ENCODE data around the gene PDE3B.

DNA sequence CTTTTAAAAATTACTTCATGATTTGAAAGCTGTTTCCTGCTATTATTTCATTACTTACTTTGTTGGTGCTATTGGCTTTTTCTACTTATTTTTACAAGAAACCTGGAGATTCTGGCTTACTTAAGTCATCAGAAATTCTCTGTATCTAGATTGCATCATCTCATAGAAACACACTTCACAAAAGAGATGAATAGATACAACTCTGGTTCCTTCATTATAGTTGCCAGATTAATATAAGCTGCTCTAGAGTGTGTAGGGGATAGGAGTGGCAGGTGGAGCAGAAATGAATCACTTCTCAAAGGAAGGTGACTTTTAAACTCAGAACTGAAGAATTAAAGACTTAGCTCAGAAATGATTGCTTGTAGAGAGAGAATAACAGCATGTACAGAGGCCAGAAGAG, 228.4 kb downstream of the PDE3B start:
- TF ChIP-seq POLR2AphosphoS5 (IDR thresholded peaks at IDR 0.05; ENCODE audit: low read depth, low read length) (no peak), HDAC2 (IDR thresholded peaks at IDR 0.05; ENCODE audit: borderline replicate concordance in 1 of 2, low read depth in 2 of 2, low read length in 2 of 2) (no peak), KDM4A (IDR thresholded peaks at IDR 0.05; ENCODE audit: low read depth, low read length, severe bottlenecking) (no peak)
- TF ChIP-seq, protein P1, sequence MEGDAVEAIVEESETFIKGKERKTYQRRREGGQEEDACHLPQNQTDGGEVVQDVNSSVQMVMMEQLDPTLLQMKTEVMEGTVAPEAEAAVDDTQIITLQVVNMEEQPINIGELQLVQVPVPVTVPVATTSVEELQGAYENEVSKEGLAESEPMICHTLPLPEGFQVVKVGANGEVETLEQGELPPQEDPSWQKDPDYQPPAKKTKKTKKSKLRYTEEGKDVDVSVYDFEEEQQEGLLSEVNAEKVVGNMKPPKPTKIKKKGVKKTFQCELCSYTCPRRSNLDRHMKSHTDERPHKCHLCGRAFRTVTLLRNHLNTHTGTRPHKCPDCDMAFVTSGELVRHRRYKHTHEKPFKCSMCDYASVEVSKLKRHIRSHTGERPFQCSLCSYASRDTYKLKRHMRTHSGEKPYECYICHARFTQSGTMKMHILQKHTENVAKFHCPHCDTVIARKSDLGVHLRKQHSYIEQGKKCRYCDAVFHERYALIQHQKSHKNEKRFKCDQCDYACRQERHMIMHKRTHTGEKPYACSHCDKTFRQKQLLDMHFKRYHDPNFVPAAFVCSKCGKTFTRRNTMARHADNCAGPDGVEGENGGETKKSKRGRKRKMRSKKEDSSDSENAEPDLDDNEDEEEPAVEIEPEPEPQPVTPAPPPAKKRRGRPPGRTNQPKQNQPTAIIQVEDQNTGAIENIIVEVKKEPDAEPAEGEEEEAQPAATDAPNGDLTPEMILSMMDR (IDR thresholded peaks at IDR 0.05; ENCODE audit: control extremely low read depth in 1 of 3, insufficient read depth in 1 of 3, low read depth in 1 of 3, low read length in 3 of 3) = no peak

Measured in H1 (cell line).